ENCODE measurements around the gene GALNT15.

GRCh38 chr3:16183601-16184270 lies 9.3 kb downstream of the GALNT15 start:
- no peak for TF ChIP-seq CTCF (IDR thresholded peaks at IDR 0.05)
- no peak for TF ChIP-seq EZH2 (IDR thresholded peaks at IDR 0.05; ENCODE audit: borderline replicate concordance, insufficient read depth, low read depth, low read length, poor library complexity, severe bottlenecking)

Data from B cell (primary cell).